ENCODE data around the gene GRWD1.
A peak's percentile ranks its signal among the peaks of the same experiment; 100 is the strongest.

Gene GRWD1

DNA sequence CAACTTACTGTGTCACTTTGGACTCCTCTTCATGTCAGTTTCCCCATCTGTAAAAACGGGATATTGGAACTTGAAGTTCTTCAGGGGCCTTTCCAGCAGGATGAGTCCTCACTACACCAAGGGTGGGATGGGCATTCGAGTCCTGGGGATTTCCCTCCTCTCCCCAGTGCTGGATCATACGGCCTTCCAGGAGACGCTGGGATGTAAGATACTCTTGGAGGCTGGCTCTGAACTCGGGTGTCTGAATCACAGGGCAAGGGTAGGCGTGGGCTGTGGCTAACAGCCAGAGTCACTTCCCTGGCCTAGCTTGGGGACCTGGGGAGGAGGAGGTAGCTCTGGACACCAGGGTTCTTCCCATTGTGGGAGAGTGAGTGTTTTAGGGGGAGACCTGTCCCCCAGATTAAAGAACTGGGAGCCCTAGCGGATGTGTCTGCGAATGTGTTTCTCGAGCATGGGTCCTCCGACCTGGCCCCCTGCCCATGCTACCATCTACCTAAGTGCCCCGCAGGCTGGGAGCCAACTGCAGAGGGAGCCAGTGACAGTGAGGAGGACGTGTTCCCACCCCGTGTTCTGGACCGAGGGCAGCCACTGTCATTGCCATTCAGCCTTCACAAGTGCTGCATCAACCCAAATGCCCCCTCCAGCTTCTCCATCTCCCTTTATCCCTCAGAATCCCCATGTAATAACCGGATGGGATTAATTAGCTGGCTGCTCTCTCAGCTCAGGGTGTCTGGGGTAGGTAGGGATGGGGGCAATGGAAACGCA lies 21.0 kb downstream of the GRWD1 start:
- ATAC-seq: no peak
- TF ChIP-seq RARB (CRISPR knock-in tag; IDR thresholded peaks at IDR 0.05): no peak
- TF ChIP-seq BACH2 (CRISPR knock-in tag; IDR thresholded peaks at IDR 0.05; ENCODE audit: borderline replicate concordance): no peak
- TF ChIP-seq TCF4 (CRISPR knock-in tag; IDR thresholded peaks at IDR 0.05; ENCODE audit: borderline replicate concordance): no peak
- TF ChIP-seq, protein P1, sequence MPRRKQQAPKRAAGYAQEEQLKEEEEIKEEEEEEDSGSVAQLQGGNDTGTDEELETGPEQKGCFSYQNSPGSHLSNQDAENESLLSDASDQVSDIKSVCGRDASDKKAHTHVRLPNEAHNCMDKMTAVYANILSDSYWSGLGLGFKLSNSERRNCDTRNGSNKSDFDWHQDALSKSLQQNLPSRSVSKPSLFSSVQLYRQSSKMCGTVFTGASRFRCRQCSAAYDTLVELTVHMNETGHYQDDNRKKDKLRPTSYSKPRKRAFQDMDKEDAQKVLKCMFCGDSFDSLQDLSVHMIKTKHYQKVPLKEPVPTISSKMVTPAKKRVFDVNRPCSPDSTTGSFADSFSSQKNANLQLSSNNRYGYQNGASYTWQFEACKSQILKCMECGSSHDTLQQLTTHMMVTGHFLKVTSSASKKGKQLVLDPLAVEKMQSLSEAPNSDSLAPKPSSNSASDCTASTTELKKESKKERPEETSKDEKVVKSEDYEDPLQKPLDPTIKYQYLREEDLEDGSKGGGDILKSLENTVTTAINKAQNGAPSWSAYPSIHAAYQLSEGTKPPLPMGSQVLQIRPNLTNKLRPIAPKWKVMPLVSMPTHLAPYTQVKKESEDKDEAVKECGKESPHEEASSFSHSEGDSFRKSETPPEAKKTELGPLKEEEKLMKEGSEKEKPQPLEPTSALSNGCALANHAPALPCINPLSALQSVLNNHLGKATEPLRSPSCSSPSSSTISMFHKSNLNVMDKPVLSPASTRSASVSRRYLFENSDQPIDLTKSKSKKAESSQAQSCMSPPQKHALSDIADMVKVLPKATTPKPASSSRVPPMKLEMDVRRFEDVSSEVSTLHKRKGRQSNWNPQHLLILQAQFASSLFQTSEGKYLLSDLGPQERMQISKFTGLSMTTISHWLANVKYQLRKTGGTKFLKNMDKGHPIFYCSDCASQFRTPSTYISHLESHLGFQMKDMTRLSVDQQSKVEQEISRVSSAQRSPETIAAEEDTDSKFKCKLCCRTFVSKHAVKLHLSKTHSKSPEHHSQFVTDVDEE (CRISPR knock-in tag; IDR thresholded peaks at IDR 0.05): no peak
- no peak for TF ChIP-seq SNAI2 (CRISPR knock-in tag; IDR thresholded peaks at IDR 0.05)
- TF ChIP-seq TOX (CRISPR knock-in tag; IDR thresholded peaks at IDR 0.05; ENCODE audit: borderline replicate concordance): no peak
- no peak for TF ChIP-seq OSR1 (CRISPR knock-in tag; IDR thresholded peaks at IDR 0.05)
- TF ChIP-seq, protein P2, sequence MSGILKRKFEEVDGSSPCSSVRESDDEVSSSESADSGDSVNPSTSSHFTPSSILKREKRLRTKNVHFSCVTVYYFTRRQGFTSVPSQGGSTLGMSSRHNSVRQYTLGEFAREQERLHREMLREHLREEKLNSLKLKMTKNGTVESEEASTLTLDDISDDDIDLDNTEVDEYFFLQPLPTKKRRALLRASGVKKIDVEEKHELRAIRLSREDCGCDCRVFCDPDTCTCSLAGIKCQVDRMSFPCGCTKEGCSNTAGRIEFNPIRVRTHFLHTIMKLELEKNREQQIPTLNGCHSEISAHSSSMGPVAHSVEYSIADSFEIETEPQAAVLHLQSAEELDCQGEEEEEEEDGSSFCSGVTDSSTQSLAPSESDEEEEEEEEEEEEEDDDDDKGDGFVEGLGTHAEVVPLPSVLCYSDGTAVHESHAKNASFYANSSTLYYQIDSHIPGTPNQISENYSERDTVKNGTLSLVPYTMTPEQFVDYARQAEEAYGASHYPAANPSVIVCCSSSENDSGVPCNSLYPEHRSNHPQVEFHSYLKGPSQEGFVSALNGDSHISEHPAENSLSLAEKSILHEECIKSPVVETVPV (CRISPR knock-in tag; IDR thresholded peaks at IDR 0.05): no peak
- TF ChIP-seq ZNF8 (CRISPR knock-in tag; IDR thresholded peaks at IDR 0.05): no peak
- no peak for TF ChIP-seq ZFP30 (CRISPR knock-in tag; IDR thresholded peaks at IDR 0.05)
- no peak for TF ChIP-seq PPARA (CRISPR knock-in tag; IDR thresholded peaks at IDR 0.05; ENCODE audit: borderline replicate concordance)
- TF ChIP-seq, protein P3, sequence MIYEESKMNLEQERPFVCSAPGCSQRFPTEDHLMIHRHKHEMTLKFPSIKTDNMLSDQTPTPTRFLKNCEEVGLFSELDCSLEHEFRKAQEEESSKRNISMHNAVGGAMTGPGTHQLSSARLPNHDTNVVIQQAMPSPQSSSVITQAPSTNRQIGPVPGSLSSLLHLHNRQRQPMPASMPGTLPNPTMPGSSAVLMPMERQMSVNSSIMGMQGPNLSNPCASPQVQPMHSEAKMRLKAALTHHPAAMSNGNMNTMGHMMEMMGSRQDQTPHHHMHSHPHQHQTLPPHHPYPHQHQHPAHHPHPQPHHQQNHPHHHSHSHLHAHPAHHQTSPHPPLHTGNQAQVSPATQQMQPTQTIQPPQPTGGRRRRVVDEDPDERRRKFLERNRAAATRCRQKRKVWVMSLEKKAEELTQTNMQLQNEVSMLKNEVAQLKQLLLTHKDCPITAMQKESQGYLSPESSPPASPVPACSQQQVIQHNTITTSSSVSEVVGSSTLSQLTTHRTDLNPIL (CRISPR knock-in tag; IDR thresholded peaks at IDR 0.05; ENCODE audit: low read depth): no peak
- TF ChIP-seq ARNTL (CRISPR knock-in tag; IDR thresholded peaks at IDR 0.05; ENCODE audit: borderline replicate concordance, low read depth): no peak
- TF ChIP-seq ZFP3 (CRISPR knock-in tag; IDR thresholded peaks at IDR 0.05): no peak
- TF ChIP-seq ZC3H10 (CRISPR knock-in tag; IDR thresholded peaks at IDR 0.05): no peak
- TF ChIP-seq, protein P4, sequence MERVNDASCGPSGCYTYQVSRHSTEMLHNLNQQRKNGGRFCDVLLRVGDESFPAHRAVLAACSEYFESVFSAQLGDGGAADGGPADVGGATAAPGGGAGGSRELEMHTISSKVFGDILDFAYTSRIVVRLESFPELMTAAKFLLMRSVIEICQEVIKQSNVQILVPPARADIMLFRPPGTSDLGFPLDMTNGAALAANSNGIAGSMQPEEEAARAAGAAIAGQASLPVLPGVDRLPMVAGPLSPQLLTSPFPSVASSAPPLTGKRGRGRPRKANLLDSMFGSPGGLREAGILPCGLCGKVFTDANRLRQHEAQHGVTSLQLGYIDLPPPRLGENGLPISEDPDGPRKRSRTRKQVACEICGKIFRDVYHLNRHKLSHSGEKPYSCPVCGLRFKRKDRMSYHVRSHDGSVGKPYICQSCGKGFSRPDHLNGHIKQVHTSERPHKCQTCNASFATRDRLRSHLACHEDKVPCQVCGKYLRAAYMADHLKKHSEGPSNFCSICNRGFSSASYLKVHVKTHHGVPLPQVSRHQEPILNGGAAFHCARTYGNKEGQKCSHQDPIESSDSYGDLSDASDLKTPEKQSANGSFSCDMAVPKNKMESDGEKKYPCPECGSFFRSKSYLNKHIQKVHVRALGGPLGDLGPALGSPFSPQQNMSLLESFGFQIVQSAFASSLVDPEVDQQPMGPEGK (CRISPR knock-in tag; IDR thresholded peaks at IDR 0.05; ENCODE audit: borderline replicate concordance): no peak
- TF ChIP-seq GLIS3 (CRISPR knock-in tag; IDR thresholded peaks at IDR 0.05): no peak
- no peak for TF ChIP-seq CSDC2 (CRISPR knock-in tag; IDR thresholded peaks at IDR 0.05)
- no peak for TF ChIP-seq ZNF565 (CRISPR knock-in tag; conservative IDR thresholded peaks at IDR 0.05; ENCODE audit: low read depth)

DNA sequence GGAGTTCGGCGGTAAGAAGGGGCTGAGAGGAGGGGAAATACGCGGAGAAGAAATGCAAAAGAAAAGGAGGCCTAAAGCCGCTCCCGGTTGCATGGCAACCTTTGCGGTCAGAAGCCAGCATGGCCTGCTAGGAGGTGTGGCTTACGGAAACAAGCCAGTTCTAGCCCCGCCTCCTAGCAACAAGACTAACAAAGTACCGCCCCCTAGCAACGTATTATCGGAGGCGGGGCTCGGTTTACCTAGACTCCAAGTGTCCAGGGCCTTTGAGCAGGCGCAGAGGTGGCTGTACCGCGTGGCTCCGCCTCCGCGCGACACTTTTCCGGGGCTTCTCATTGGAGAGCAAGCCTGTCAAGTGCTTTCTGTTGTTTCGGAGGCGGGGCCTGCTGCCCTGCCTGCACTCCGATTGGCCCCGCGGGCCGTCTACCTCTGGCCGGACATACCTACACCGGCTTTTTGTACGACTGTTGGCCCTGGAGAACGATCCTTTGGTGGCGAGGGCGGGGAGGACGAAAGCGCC lies 23.0 kb downstream of the GRWD1 start:
- peak; percentile 95 for ATAC-seq
- TF ChIP-seq TOX (CRISPR knock-in tag; IDR thresholded peaks at IDR 0.05; ENCODE audit: borderline replicate concordance) (no peak), ZC3H10 (CRISPR knock-in tag; IDR thresholded peaks at IDR 0.05) (no peak), OSR1 (CRISPR knock-in tag; IDR thresholded peaks at IDR 0.05) (no peak), GLIS3 (CRISPR knock-in tag; IDR thresholded peaks at IDR 0.05) (no peak), ZNF565 (CRISPR knock-in tag; conservative IDR thresholded peaks at IDR 0.05; ENCODE audit: low read depth) (no peak), BACH2 (CRISPR knock-in tag; IDR thresholded peaks at IDR 0.05; ENCODE audit: borderline replicate concordance) (no peak), TCF4 (CRISPR knock-in tag; IDR thresholded peaks at IDR 0.05; ENCODE audit: borderline replicate concordance) (no peak), ESRRG (CRISPR knock-in tag; IDR thresholded peaks at IDR 0.05) (no peak), ARNTL (CRISPR knock-in tag; IDR thresholded peaks at IDR 0.05; ENCODE audit: borderline replicate concordance, low read depth) (no peak), ZFP3 (CRISPR knock-in tag; IDR thresholded peaks at IDR 0.05) (no peak), ZNF8 (CRISPR knock-in tag; IDR thresholded peaks at IDR 0.05) (no peak)
- TF ChIP-seq, protein P3 (CRISPR knock-in tag; IDR thresholded peaks at IDR 0.05; ENCODE audit: low read depth): no peak
- TF ChIP-seq, protein P1 (CRISPR knock-in tag; IDR thresholded peaks at IDR 0.05): no peak
- TF ChIP-seq, protein P4 (CRISPR knock-in tag; IDR thresholded peaks at IDR 0.05; ENCODE audit: borderline replicate concordance): no peak
- TF ChIP-seq, protein P5, sequence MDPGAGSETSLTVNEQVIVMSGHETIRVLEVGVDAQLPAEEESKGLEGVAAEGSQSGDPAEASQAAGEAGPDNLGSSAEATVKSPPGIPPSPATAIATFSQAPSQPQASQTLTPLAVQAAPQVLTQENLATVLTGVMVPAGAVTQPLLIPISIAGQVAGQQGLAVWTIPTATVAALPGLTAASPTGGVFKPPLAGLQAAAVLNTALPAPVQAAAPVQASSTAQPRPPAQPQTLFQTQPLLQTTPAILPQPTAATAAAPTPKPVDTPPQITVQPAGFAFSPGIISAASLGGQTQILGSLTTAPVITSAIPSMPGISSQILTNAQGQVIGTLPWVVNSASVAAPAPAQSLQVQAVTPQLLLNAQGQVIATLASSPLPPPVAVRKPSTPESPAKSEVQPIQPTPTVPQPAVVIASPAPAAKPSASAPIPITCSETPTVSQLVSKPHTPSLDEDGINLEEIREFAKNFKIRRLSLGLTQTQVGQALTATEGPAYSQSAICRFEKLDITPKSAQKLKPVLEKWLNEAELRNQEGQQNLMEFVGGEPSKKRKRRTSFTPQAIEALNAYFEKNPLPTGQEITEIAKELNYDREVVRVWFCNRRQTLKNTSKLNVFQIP (CRISPR knock-in tag; IDR thresholded peaks at IDR 0.05; ENCODE audit: borderline replicate concordance, low read depth): no peak

All from SK-N-SH treated with all-trans-retinoic acid at 6 μM for 48 hours (cell line).